Stimulated activated naive B cell treated with anti-CD40 and anti-IgM and Interleukin-4, amounts not matched to agents 10 μg/mL and 1 μg/mL and 100 μg/mL, for 72 hours (primary cell): Measurements from ENCODE around the gene COQ8A.
A peak's percentile ranks its signal among the peaks of the same experiment; 100 is the strongest.
"Not testable (repeated sequence)": the region's sequence is repeated elsewhere in the genome, so short reads cannot be mapped to it uniquely, and the experiment has no call there.

Source experiments
- ATAC-seq, 2 donors: fragments of 150-1000 bp; cut with Tn5 transposase; replicated peaks; 2 replicates each; pipeline ENCODE4 v1.10.0; 2021; ENCODE audit warnings: moderate library complexity in 1 of 2
- DNase-seq: peaks from one replicate; pipeline ENCODE4 v3.0.0; 2021
- H3K27ac Mint-ChIP-seq: one replicate; pipeline ENCODE4 v1.8.0; 2022; ENCODE audit warnings: mild to moderate bottlenecking, mixed read lengths
- H3K27me3 Mint-ChIP-seq, 2 donors: one replicate each; pipeline ENCODE4 v1.8.0; 2022; ENCODE audit warnings: mixed read lengths in 2 of 2
- H3K36me3 Mint-ChIP-seq, 2 donors: one replicate each; pipeline ENCODE4 v1.8.0; 2022; ENCODE audit warnings: mixed read lengths in 2 of 2, mild to moderate bottlenecking in 1 of 2
- H3K4me1 Mint-ChIP-seq, 2 donors: one replicate each; pipeline ENCODE4 v1.8.0; 2022; ENCODE audit warnings: mixed read lengths in 2 of 2, mild to moderate bottlenecking in 1 of 2
- H3K4me3 Mint-ChIP-seq, 2 donors: one replicate each; pipeline ENCODE4 v1.8.0; 2022; ENCODE audit warnings: mild to moderate bottlenecking in 2 of 2, mixed read lengths in 2 of 2, moderate library complexity in 1 of 2
- H3K9me3 Mint-ChIP-seq, 2 donors: one replicate each; pipeline ENCODE4 v1.8.0; 2022; ENCODE audit warnings: mixed read lengths in 2 of 2, mild to moderate bottlenecking in 1 of 2

The COQ8A gene

GRCh38 chr1:226951286-226952117 is 11.4 kb downstream of the COQ8A start:
- H3K27ac Mint-ChIP-seq: peak overlapping the region; percentile 31
- DNase-seq: no peak
- peaks cover 6 to 13% of the 10 kb centered on the region in 2 donors for H3K9me3 Mint-ChIP-seq
- ATAC-seq: no peak
- peaks cover 7 to 31% of the 10 kb centered on the region in 2 donors for H3K36me3 Mint-ChIP-seq
- no peaks in the 10 kb centered on the region for H3K27me3 Mint-ChIP-seq
- H3K4me1 Mint-ChIP-seq: peaks cover 39 to 67% of the 10 kb centered on the region in 2 donors
- H3K4me3 Mint-ChIP-seq: no peak overlapping the region

- peaks cover 34 to 61% of the 10 kb centered on the region in 2 donors for H3K4me1 Mint-ChIP-seq
- H3K36me3 Mint-ChIP-seq: peaks cover 10 to 37% of the 10 kb centered on the region in 2 donors
These were observed 12.0 kb downstream of the COQ8A start for GRCh38 chr1:226952118-226952441.

GRCh38 chr1:226953175-226953800 is 13.2 kb downstream of the COQ8A start:
- DNase-seq: no peak
- H3K36me3 Mint-ChIP-seq: peaks cover 10 to 42% of the 10 kb centered on the region in 2 donors

More at GRCh38 chr1:226952118-226952441, 12.0 kb downstream of the COQ8A start:
- Mint-ChIP-seq H3K4me3 (no peak overlapping the region), H3K27ac (no peak overlapping the region), H3K27me3 (no peaks in the 10 kb centered on the region), H3K9me3 (peaks cover 9 to 16% of the 10 kb centered on the region in 2 donors)
- ATAC-seq (no peak), DNase-seq (no peak)

GRCh38 chr1:226954337-226954736 is 14.2 kb downstream of the COQ8A start:
- Mint-ChIP-seq H3K4me1 (peaks cover 39 to 63% of the 10 kb centered on the region in 2 donors), H3K9me3 (peaks cover 5 to 11% of the 10 kb centered on the region in 2 donors), H3K36me3 (peaks cover 10 to 37% of the 10 kb centered on the region in 2 donors), H3K27me3 (no peaks in the 10 kb centered on the region), H3K27ac (peak overlapping the region; percentile 73), H3K4me3 (no peak overlapping the region)
- DNase-seq: no peak
- ATAC-seq: no peak

More at GRCh38 chr1:226953175-226953800, 13.2 kb downstream of the COQ8A start:
- Mint-ChIP-seq H3K4me1 (peaks cover 38 to 63% of the 10 kb centered on the region in 2 donors), H3K27me3 (no peaks in the 10 kb centered on the region), H3K4me3 (no peak overlapping the region), H3K9me3 (peaks cover 7 to 13% of the 10 kb centered on the region in 2 donors), H3K27ac (peak overlapping the region; percentile 72)
- no peak for ATAC-seq

GRCh38 chr1:226954777-226955176 is 14.7 kb downstream of the COQ8A start:
- ATAC-seq: no peak
- peaks cover 7 to 11% of the 10 kb centered on the region in 2 donors for H3K9me3 Mint-ChIP-seq
- H3K27me3 Mint-ChIP-seq: no peaks in the 10 kb centered on the region
- H3K36me3 Mint-ChIP-seq: peaks cover 12 to 41% of the 10 kb centered on the region in 2 donors
- DNase-seq: no peak
- H3K4me3 Mint-ChIP-seq: no peak overlapping the region
- peaks cover 42 to 63% of the 10 kb centered on the region in 2 donors for H3K4me1 Mint-ChIP-seq
- H3K27ac Mint-ChIP-seq: peak overlapping the region; percentile 73

- DNase-seq, ATAC-seq, H3K4me3 Mint-ChIP-seq, H3K27me3 Mint-ChIP-seq: not testable (repeated sequence)
- peaks cover 40 to 56% of the 10 kb centered on the region in 2 donors for H3K4me1 Mint-ChIP-seq
- peaks cover 12 to 45% of the 10 kb centered on the region in 2 donors for H3K36me3 Mint-ChIP-seq
- peaks cover 7 to 11% of the 10 kb centered on the region in 2 donors for H3K9me3 Mint-ChIP-seq
- H3K27ac Mint-ChIP-seq: peak overlapping the region; percentile 59
These were observed 15.8 kb downstream of the COQ8A start for GRCh38 chr1:226955857-226956256.

GRCh38 chr1:226956942-226957713 is 17.0 kb downstream of the COQ8A start:
- peak overlapping the region; percentile 21 for H3K27ac Mint-ChIP-seq
- peaks cover 34 to 56% of the 10 kb centered on the region in 2 donors for H3K4me1 Mint-ChIP-seq
- no peak for ATAC-seq

GRCh38 chr1:226957714-226958113 is 17.6 kb downstream of the COQ8A start:
- Mint-ChIP-seq H3K4me3 (no peak overlapping the region), H3K9me3 (peaks cover 7 to 11% of the 10 kb centered on the region in 2 donors), H3K27me3 (no peaks in the 10 kb centered on the region), H3K27ac (no peak overlapping the region), H3K4me1 (peaks cover 36 to 60% of the 10 kb centered on the region in 2 donors), H3K36me3 (peaks cover 11 to 46% of the 10 kb centered on the region in 2 donors)
- no peak for ATAC-seq
- no peak for DNase-seq

More at GRCh38 chr1:226956942-226957713, 17.0 kb downstream of the COQ8A start:
- DNase-seq: no peak
- Mint-ChIP-seq H3K9me3 (peaks cover 7 to 11% of the 10 kb centered on the region in 2 donors), H3K36me3 (peaks cover 11 to 45% of the 10 kb centered on the region in 2 donors), H3K27me3 (no peaks in the 10 kb centered on the region), H3K4me3 (no peak overlapping the region)

- H3K9me3 Mint-ChIP-seq: peaks cover 7 to 11% of the 10 kb centered on the region in 2 donors
- no peak overlapping the region for H3K4me3 Mint-ChIP-seq
- H3K36me3 Mint-ChIP-seq: peaks cover 16 to 49% of the 10 kb centered on the region in 2 donors
- no peak for ATAC-seq
- no peak for DNase-seq
- no peaks in the 10 kb centered on the region for H3K27me3 Mint-ChIP-seq
- no peak overlapping the region for H3K27ac Mint-ChIP-seq
- peaks cover 38 to 61% of the 10 kb centered on the region in 2 donors for H3K4me1 Mint-ChIP-seq
These were observed 18.2 kb downstream of the COQ8A start for GRCh38 chr1:226958300-226958699.

- H3K36me3 Mint-ChIP-seq: peaks cover 22 to 47% of the 10 kb centered on the region in 2 donors
- ATAC-seq (no peak), DNase-seq (no peak)
- peaks cover 43 to 61% of the 10 kb centered on the region in 2 donors for H3K4me1 Mint-ChIP-seq
- H3K9me3 Mint-ChIP-seq: peaks cover 7 to 11% of the 10 kb centered on the region in 2 donors
- H3K27ac Mint-ChIP-seq: no peak overlapping the region
- H3K27me3 Mint-ChIP-seq: no peaks in the 10 kb centered on the region
- H3K4me3 Mint-ChIP-seq: no peak overlapping the region
These were observed 20.2 kb downstream of the COQ8A start for GRCh38 chr1:226960256-226960655.

- DNase-seq (no peak), ATAC-seq (no peak)
- H3K4me1 Mint-ChIP-seq: peaks cover 41 to 59% of the 10 kb centered on the region in 2 donors
- H3K9me3 Mint-ChIP-seq: peaks cover 4 to 6% of the 10 kb centered on the region in 2 donors
- H3K4me3 Mint-ChIP-seq: no peak overlapping the region
- H3K27ac Mint-ChIP-seq: peak overlapping the region; percentile 25
- H3K27me3 Mint-ChIP-seq: no peaks in the 10 kb centered on the region
- peaks cover 24 to 42% of the 10 kb centered on the region in 2 donors for H3K36me3 Mint-ChIP-seq
These were observed 21.1 kb downstream of the COQ8A start for GRCh38 chr1:226960944-226961765.

GRCh38 chr1:226962421-226963391 is 22.6 kb downstream of the COQ8A start:
- H3K9me3 Mint-ChIP-seq: peaks cover 0 to 2% of the 10 kb centered on the region in 2 donors
- no peak overlapping the region for H3K4me3 Mint-ChIP-seq
- no peak for ATAC-seq
- no peak for DNase-seq
- peaks cover 30 to 42% of the 10 kb centered on the region in 2 donors for H3K36me3 Mint-ChIP-seq
- H3K4me1 Mint-ChIP-seq: peaks cover 40 to 57% of the 10 kb centered on the region in 2 donors
- no peaks in the 10 kb centered on the region for H3K27me3 Mint-ChIP-seq
- peak overlapping the region; percentile 17 for H3K27ac Mint-ChIP-seq
